Ectodermal cell (in vitro differentiated cells): ENCODE measurements around the gene STXBP1.

Experiments
- H3K27ac ChIP-seq: 2 replicates; pipeline ENCODE4 v1.7.0; 2013; ENCODE audit warnings: mild to moderate bottlenecking, low read depth, low read length; ENCODE audit not compliant: insufficient read depth, poor library complexity, severe bottlenecking
- H3K27me3 ChIP-seq: 2 replicates; pipeline ENCODE4 v1.7.0; 2013; ENCODE audit warnings: mild to moderate bottlenecking, low read length; ENCODE audit not compliant: insufficient read depth, control insufficient read depth, poor library complexity, severe bottlenecking
- H3K36me3 ChIP-seq: one replicate; pipeline ENCODE4 v1.7.0; 2013; ENCODE audit warnings: low read length; ENCODE audit not compliant: control insufficient read depth, insufficient read depth
- H3K4me1 ChIP-seq: one replicate; pipeline ENCODE4 v1.7.0; 2013; ENCODE audit warnings: low read length; ENCODE audit not compliant: control insufficient read depth, insufficient read depth
- H3K4me3 ChIP-seq: 2 replicates; pipeline ENCODE4 v1.7.0; 2013; ENCODE audit warnings: low read depth, low read length, control low read depth; ENCODE audit not compliant: insufficient read depth
- H3K9me3 ChIP-seq: 2 replicates; pipeline ENCODE4 v1.7.0; 2013; ENCODE audit warnings: mild to moderate bottlenecking, low read length, moderate library complexity; ENCODE audit not compliant: control insufficient read depth
- WGBS, 2 experiments: methylation state at CpG; one replicate each; pipeline ENCODE4 v1.1.7; 2013; ENCODE audit warnings: missing lambda C conversion rate in 2 of 2; 5-methylcytosine and 5-hydroxymethylcytosine counted together

The STXBP1 gene

GRCh38 chr9:127714020-127714750 lies 102.1 kb downstream of the STXBP1 start:
- Histone ChIP-seq H3K4me3 (no peak overlapping the region), H3K36me3 (no peaks in the 10 kb centered on the region)
- 83 to 84% methylated on average over 19 of the region's 19 CpGs for WGBS, 2 experiments

GRCh38 chr9:127714951-127715469 lies 102.9 kb downstream of the STXBP1 start:
- Histone ChIP-seq H3K4me1 (peaks cover 10% of the 10 kb centered on the region), H3K27me3 (peaks cover 10% of the 10 kb centered on the region), H3K9me3 (no peaks in the 10 kb centered on the region), H3K27ac (no peak overlapping the region), H3K4me3 (peak overlapping the region; percentile 64), H3K36me3 (no peaks in the 10 kb centered on the region)
- 1% methylated on average over 43 to 44 of the region's 44 CpGs for WGBS, 2 experiments

More at GRCh38 chr9:127714020-127714750, 102.1 kb downstream of the STXBP1 start:
- Histone ChIP-seq H3K27ac (no peak overlapping the region), H3K9me3 (no peaks in the 10 kb centered on the region), H3K27me3 (peaks cover 10% of the 10 kb centered on the region), H3K4me1 (peaks cover 10% of the 10 kb centered on the region)

- Histone ChIP-seq H3K9me3 (no peaks in the 10 kb centered on the region), H3K4me1 (peaks cover 10% of the 10 kb centered on the region), H3K27me3 (peaks cover 10% of the 10 kb centered on the region), H3K4me3 (peak within 1 kb of the TSS; percentile 64), H3K36me3 (no peaks in the 10 kb centered on the region), H3K27ac (no peak within 1 kb of the TSS)
- WGBS, 2 experiments, result 7% methylated on average over 65 of the region's 65 CpGs
Observed at GRCh38 chr9:127715470-127716337, 103.6 kb downstream of the STXBP1 start, which contains the start of the genes PTRH1 and TTC16. Gene PTRH1 (minus strand): TSS chr9:127715663. CDS start chr9:127715639, 24 bp downstream. Gene TTC16 (plus strand): TSS chr9:127716079. CDS start chr9:127716146, 67 bp downstream.

- WGBS, 2 experiments, result 90 to 93% methylated on average over 9 of the region's 9 CpGs
- no peak overlapping the region for H3K27ac ChIP-seq
- H3K4me3 ChIP-seq, result no peak overlapping the region
- H3K27me3 ChIP-seq, result peaks cover 10% of the 10 kb centered on the region
- H3K4me1 ChIP-seq, result peaks cover 10% of the 10 kb centered on the region
- H3K9me3 ChIP-seq, result no peaks in the 10 kb centered on the region
- no peaks in the 10 kb centered on the region for H3K36me3 ChIP-seq
Observed at GRCh38 chr9:127716412-127716811, 104.3 kb downstream of the STXBP1 start.

- H3K36me3 ChIP-seq, result no peaks in the 10 kb centered on the region
- no peaks in the 10 kb centered on the region for H3K4me1 ChIP-seq
- peaks cover 10% of the 10 kb centered on the region for H3K27me3 ChIP-seq
- no peak overlapping the region for H3K27ac ChIP-seq
- no peaks in the 10 kb centered on the region for H3K9me3 ChIP-seq
- WGBS, 2 experiments, result 92 to 97% methylated on average over 5 of the region's 5 CpGs
- H3K4me3 ChIP-seq, result no peak overlapping the region
Observed at GRCh38 chr9:127717766-127718165, 105.7 kb downstream of the STXBP1 start.

DNA sequence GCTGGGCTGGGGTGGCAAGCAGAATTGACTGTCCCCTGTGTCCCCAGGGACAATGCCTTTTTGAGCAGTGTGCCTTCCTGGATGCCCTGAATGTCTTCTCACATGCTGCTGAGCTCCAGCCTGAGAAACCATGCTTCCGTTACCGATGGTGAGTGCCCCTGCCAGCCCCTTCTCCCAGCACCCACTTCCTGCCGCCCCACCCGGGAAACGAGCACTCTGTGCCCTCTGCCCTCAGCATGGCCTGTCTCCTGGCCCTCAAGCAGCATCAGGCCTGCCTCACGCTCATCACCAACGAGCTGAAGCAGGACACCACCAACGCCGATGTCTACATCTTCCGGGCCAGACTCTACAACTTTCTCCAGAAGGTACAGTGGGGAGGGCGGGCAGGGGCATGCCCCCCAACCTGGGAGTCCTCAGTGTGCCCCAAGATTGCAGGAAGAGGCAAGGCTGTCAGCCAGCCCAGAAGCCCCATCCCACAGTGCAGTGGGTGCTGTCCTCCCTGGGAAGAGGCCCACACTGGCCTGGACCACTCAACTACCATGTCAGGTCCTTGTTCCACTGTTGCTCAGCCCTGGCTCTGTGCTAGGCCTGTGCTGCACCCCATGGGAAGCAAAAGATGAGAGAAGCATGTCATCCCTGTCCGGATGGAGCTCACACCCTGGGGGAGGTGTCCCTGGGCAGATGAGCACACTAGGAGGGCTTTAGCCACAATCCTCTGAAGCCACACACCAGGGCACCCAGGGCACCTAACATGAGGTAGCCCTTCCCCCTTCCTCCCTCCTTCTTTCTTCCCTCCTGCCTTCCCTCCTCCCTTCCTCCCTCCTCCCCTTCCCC lies 108.2 kb downstream of the STXBP1 start:
- 90 to 91% methylated on average over 12 of the region's 12 CpGs for WGBS, 2 experiments

DNA sequence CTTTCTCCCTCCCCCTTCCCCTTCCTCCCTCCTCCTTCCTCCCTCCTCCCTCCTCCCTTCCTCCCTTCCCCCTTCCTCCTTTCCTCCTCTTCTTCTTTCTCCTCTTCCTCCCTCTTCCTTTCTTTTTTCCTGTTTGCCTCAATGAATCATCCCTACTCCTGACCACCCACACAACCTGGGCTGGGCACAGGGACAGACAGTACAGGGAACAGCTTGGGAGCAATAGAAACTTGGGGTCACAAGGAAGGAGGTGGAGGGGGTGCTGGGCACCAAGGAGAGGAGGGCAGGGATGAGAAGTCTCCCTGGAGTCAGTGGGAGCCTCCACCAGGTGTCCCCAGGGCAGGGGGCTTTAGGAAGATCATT lies 108.8 kb downstream of the STXBP1 start:
- Histone ChIP-seq H3K27ac (no peak overlapping the region), H3K27me3 (no peaks in the 10 kb centered on the region), H3K4me3 (no peak overlapping the region), H3K9me3 (no peaks in the 10 kb centered on the region), H3K4me1 (peaks cover 7% of the 10 kb centered on the region), H3K36me3 (no peaks in the 10 kb centered on the region)

More for the DNA sequence above, 108.2 kb downstream of the STXBP1 start:
- Histone ChIP-seq H3K27me3 (no peaks in the 10 kb centered on the region), H3K9me3 (no peaks in the 10 kb centered on the region), H3K4me3 (no peak overlapping the region), H3K36me3 (no peaks in the 10 kb centered on the region), H3K4me1 (peaks cover 7% of the 10 kb centered on the region), H3K27ac (no peak overlapping the region)

- H3K27me3 ChIP-seq, result no peaks in the 10 kb centered on the region
- H3K27ac ChIP-seq, result no peak overlapping the region
- H3K4me3 ChIP-seq, result no peak overlapping the region
- H3K36me3 ChIP-seq, result no peaks in the 10 kb centered on the region
- no peaks in the 10 kb centered on the region for H3K9me3 ChIP-seq
- WGBS, 2 experiments, result 74% methylated on average over 11 of the region's 11 CpGs
- H3K4me1 ChIP-seq, result peaks cover 7% of the 10 kb centered on the region
Observed at GRCh38 chr9:127721391-127721821, 109.3 kb downstream of the STXBP1 start.

DNA sequence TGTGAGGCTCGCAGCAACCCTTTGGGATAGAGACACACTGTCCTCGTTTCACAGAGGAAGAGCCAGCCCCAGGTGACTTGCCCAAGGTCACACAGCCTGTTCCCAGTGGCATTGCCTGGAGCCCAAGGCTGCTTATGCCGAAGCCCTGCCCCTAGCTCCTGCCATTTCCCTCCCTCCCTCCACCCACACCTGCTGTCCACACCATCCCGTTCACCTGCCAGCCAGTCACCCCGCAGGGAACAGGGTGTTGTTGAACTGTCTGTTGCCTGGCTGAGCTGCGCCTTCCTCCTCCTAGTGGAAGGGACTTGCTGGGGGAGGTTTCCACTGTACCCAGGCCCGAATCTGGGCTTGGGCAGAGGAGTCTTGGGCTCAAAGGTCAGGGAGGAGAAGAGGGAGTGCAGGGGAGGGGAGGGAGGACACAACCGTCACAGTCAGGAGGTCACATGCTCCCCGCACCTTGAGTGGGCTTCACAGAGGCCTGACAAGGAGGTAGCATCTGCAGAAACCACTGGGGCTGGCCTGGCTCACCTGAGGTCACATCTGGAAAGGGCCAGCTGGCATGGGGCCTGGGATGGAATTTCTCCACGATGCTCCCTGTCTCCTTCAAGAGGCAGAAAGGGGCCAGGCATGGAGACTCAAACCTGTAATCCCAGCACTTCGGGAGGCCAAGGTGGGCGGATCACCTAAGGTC lies 110.1 kb downstream of the STXBP1 start:
- WGBS, 2 experiments, result 84 to 85% methylated on average over 12 of the region's 12 CpGs
- Histone ChIP-seq H3K27ac (no peak overlapping the region), H3K4me1 (peaks cover 7% of the 10 kb centered on the region), H3K9me3 (no peaks in the 10 kb centered on the region), H3K4me3 (no peak overlapping the region), H3K27me3 (no peaks in the 10 kb centered on the region), H3K36me3 (no peaks in the 10 kb centered on the region)
